ENCODE measurements around the gene NPAT. TPM values are rescaled to one million over a fixed set of nuclear protein-coding genes. Genes with fewer than 3 reads are reported as not detected.

NPAT gene
- total and polyA plus RNA-seq, 9 of the 15 experiments (the other 6 are each of a cell fraction or from before 2014, with no cell fraction given), result 8.8 to 30.0 (median 22.1) TPM

DNA sequence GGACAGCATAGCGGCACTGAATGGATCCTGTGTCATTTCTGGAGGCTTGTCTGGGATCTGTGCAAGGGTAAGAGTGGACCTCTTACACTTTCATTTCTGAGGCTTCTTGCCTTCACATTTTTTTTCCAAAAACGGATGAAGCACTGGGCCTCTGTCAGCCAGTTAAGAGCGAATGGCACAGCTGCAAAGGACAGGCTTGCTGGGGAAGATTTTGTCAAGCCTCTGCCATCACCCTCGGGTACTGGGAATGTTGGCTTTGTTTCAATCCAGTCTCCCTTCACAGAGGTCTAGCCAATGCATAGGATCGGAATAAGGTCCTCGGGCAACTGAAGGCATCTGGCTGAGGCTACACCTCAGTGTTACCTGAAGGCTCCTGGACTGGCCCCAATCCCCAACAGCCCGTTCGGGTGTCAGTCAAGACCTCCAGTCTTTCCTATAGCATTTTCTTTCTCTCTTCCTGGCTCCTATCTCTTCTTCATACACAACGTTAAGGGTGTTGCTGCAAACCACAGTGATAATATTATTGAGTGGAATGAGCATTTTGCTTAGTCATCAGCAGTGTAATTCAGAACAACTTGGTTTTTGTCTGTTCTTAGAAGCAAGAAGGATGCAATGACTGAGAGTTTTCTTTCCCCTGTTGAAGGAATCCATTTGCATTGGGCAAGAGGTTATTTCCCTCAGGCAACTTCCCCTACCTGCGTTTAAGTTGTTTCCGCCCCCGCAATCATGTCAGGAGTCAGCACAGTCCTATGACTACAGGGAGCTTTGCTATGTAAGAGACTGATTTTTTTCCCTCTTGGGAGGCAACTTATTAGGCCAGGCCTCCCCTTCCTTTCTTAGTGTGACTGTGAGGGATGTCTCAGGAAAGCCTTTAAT, 22.8 kb downstream of the NPAT start (continued):
- TF ChIP-seq, protein P1, sequence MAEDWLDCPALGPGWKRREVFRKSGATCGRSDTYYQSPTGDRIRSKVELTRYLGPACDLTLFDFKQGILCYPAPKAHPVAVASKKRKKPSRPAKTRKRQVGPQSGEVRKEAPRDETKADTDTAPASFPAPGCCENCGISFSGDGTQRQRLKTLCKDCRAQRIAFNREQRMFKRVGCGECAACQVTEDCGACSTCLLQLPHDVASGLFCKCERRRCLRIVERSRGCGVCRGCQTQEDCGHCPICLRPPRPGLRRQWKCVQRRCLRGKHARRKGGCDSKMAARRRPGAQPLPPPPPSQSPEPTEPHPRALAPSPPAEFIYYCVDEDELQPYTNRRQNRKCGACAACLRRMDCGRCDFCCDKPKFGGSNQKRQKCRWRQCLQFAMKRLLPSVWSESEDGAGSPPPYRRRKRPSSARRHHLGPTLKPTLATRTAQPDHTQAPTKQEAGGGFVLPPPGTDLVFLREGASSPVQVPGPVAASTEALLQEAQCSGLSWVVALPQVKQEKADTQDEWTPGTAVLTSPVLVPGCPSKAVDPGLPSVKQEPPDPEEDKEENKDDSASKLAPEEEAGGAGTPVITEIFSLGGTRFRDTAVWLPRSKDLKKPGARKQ (CRISPR knock-in tag; IDR thresholded peaks at IDR 0.05), result no peak
- TF ChIP-seq MECOM (CRISPR knock-in tag; IDR thresholded peaks at IDR 0.05) (no peak), CAMTA2 (CRISPR knock-in tag; conservative IDR thresholded peaks at IDR 0.05) (no peak), MEIS2 (IDR thresholded peaks at IDR 0.05; ENCODE audit: partially characterized antibody) (peak; percentile 32), TFAM (CRISPR knock-in tag; conservative IDR thresholded peaks at IDR 0.05) (no peak), SIN3B (IDR thresholded peaks at IDR 0.05; ENCODE audit: low read depth) (no peak), ARID2 (IDR thresholded peaks at IDR 0.05) (peak; percentile 6; the same call in 1 of the 2 replicates), BHLHE40 (IDR thresholded peaks at IDR 0.05; ENCODE audit: low read length) (no peak), LARP7 (IDR thresholded peaks at IDR 0.05) (no peak), ELF1 (tag; IDR thresholded peaks at IDR 0.05) (no peak)
- TF ChIP-seq, protein P2, sequence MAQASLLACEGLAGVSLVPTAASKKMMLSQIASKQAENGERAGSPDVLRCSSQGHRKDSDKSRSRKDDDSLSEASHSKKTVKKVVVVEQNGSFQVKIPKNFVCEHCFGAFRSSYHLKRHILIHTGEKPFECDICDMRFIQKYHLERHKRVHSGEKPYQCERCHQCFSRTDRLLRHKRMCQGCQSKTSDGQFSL (CRISPR knock-in tag; IDR thresholded peaks at IDR 0.05), result no peak
- TF ChIP-seq, protein P2 (tag; IDR thresholded peaks at IDR 0.05), result no peak
- TF ChIP-seq, protein P3, sequence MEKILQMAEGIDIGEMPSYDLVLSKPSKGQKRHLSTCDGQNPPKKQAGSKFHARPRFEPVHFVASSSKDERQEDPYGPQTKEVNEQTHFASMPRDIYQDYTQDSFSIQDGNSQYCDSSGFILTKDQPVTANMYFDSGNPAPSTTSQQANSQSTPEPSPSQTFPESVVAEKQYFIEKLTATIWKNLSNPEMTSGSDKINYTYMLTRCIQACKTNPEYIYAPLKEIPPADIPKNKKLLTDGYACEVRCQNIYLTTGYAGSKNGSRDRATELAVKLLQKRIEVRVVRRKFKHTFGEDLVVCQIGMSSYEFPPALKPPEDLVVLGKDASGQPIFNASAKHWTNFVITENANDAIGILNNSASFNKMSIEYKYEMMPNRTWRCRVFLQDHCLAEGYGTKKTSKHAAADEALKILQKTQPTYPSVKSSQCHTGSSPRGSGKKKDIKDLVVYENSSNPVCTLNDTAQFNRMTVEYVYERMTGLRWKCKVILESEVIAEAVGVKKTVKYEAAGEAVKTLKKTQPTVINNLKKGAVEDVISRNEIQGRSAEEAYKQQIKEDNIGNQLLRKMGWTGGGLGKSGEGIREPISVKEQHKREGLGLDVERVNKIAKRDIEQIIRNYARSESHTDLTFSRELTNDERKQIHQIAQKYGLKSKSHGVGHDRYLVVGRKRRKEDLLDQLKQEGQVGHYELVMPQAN (IDR thresholded peaks at IDR 0.05; ENCODE audit: borderline replicate concordance), result no peak
- TF ChIP-seq, protein P4, sequence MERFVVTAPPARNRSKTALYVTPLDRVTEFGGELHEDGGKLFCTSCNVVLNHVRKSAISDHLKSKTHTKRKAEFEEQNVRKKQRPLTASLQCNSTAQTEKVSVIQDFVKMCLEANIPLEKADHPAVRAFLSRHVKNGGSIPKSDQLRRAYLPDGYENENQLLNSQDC (CRISPR knock-in tag; IDR thresholded peaks at IDR 0.05), result no peak
- TF ChIP-seq, protein P5, sequence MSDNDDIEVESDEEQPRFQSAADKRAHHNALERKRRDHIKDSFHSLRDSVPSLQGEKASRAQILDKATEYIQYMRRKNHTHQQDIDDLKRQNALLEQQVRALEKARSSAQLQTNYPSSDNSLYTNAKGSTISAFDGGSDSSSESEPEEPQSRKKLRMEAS (CRISPR knock-in tag; IDR thresholded peaks at IDR 0.05), result no peak
- TF ChIP-seq, protein P6, sequence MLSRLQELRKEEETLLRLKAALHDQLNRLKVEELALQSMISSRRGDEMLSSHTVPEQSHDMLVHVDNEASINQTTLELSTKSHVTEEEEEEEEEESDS (CRISPR knock-in tag; IDR thresholded peaks at IDR 0.05), result no peak
- TF ChIP-seq, protein P7, sequence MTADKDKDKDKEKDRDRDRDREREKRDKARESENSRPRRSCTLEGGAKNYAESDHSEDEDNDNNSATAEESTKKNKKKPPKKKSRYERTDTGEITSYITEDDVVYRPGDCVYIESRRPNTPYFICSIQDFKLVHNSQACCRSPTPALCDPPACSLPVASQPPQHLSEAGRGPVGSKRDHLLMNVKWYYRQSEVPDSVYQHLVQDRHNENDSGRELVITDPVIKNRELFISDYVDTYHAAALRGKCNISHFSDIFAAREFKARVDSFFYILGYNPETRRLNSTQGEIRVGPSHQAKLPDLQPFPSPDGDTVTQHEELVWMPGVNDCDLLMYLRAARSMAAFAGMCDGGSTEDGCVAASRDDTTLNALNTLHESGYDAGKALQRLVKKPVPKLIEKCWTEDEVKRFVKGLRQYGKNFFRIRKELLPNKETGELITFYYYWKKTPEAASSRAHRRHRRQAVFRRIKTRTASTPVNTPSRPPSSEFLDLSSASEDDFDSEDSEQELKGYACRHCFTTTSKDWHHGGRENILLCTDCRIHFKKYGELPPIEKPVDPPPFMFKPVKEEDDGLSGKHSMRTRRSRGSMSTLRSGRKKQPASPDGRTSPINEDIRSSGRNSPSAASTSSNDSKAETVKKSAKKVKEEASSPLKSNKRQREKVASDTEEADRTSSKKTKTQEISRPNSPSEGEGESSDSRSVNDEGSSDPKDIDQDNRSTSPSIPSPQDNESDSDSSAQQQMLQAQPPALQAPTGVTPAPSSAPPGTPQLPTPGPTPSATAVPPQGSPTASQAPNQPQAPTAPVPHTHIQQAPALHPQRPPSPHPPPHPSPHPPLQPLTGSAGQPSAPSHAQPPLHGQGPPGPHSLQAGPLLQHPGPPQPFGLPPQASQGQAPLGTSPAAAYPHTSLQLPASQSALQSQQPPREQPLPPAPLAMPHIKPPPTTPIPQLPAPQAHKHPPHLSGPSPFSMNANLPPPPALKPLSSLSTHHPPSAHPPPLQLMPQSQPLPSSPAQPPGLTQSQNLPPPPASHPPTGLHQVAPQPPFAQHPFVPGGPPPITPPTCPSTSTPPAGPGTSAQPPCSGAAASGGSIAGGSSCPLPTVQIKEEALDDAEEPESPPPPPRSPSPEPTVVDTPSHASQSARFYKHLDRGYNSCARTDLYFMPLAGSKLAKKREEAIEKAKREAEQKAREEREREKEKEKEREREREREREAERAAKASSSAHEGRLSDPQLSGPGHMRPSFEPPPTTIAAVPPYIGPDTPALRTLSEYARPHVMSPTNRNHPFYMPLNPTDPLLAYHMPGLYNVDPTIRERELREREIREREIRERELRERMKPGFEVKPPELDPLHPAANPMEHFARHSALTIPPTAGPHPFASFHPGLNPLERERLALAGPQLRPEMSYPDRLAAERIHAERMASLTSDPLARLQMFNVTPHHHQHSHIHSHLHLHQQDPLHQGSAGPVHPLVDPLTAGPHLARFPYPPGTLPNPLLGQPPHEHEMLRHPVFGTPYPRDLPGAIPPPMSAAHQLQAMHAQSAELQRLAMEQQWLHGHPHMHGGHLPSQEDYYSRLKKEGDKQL (CRISPR knock-in tag; IDR thresholded peaks at IDR 0.05; ENCODE audit: borderline replicate concordance), result no peak

Measured in K562 (cell line).